IMR-90 (cell line): Measurements from ENCODE around the gene RNF133. TPM values are rescaled to one million over a fixed set of nuclear protein-coding genes. Genes with fewer than 3 reads are reported as not detected.

Experiments used
- ATAC-seq: fragments of 200-7000 bp; cut with Tn5 transposase; 2 replicates; pipeline ENCODE4 v1.9.1; 2020; ENCODE audit warnings: low read depth, mild to moderate bottlenecking, moderate library complexity
- BruUV-seq: library from RNA; stranded (reverse); fragments of 400-500 nt; replicated peaks from 2 replicates; lab custom pipeline; 2021; lab: Mats Ljungman, UMichigan
- CTCF ChIA-PET: fragments of 300-600 bp; formaldehyde crosslinking; extraction: SDS; loops from one replicate; lab custom pipeline; 2021; ENCODE audit warnings: antibody characterized with exemption; lab: Yijun Ruan, JAX
- POLR2A ChIA-PET: fragments of 300-600 bp; sonication (Branson Sonifier 250); formaldehyde crosslinking; loops from one replicate; lab custom pipeline; 2022; ENCODE audit warnings: antibody characterized with exemption; ENCODE audit not compliant: unreplicated experiment; lab: Charles Lee
- DNase-seq: peaks from one replicate; pipeline ENCODE4 v3.0.0; 2013
- H2AFZ ChIP-seq: replicated peaks from 2 replicates; pipeline ENCODE3; 2013; ENCODE audit warnings: low read length, mild to moderate bottlenecking; ENCODE audit not compliant: poor library complexity
- H2AK5ac ChIP-seq: 2 replicates; pipeline ENCODE4 v1.6.1; 2013; ENCODE audit warnings: low read depth, low read length, inconsistent platforms
- H2AK9ac ChIP-seq: replicated peaks from 2 replicates; pipeline ENCODE3; 2013; ENCODE audit warnings: mild to moderate bottlenecking, low read depth, low read length, moderate library complexity; ENCODE audit not compliant: poor library complexity
- H2BK120ac ChIP-seq: 2 replicates; pipeline ENCODE4 v1.6.1; 2013; ENCODE audit warnings: low read depth, low read length, inconsistent platforms
- H2BK15ac ChIP-seq: 3 replicates; pipeline ENCODE4 v1.6.1; 2013; ENCODE audit warnings: low read depth, low read length, inconsistent platforms
- H2BK20ac ChIP-seq: 2 replicates; pipeline ENCODE4 v1.6.1; 2013; ENCODE audit warnings: low read depth, mild to moderate bottlenecking, inconsistent platforms, low read length, moderate library complexity
- H2BK5ac ChIP-seq: 2 replicates; pipeline ENCODE4 v1.6.1; 2013; ENCODE audit warnings: mild to moderate bottlenecking, low read depth, low read length, inconsistent platforms; ENCODE audit not compliant: poor library complexity, severe bottlenecking
- H3K14ac ChIP-seq: replicated peaks from 2 replicates; pipeline ENCODE4 v1.6.1; 2013; ENCODE audit warnings: low read depth, low read length, inconsistent platforms
- H3K18ac ChIP-seq: 2 replicates; pipeline ENCODE4 v1.6.1; 2013; ENCODE audit warnings: low read depth, low read length, control low read depth
- H3K23ac ChIP-seq: 2 replicates; pipeline ENCODE4 v1.6.1; 2013; ENCODE audit warnings: low read depth, low read length, inconsistent platforms
- H3K27ac ChIP-seq: 2 replicates; pipeline ENCODE4 v1.5.1; 2013; ENCODE audit warnings: mild to moderate bottlenecking, control low read depth, low read length; ENCODE audit not compliant: insufficient read depth
- H3K27me3 ChIP-seq: 2 replicates; pipeline ENCODE4 v1.6.1; 2013; ENCODE audit warnings: low read length; ENCODE audit not compliant: control insufficient read depth, insufficient read depth
- H3K36me3 ChIP-seq: 2 replicates; pipeline ENCODE4 v1.6.1; 2013; ENCODE audit warnings: low read length, mixed read lengths; ENCODE audit not compliant: control insufficient read depth, insufficient read depth
- H3K4ac ChIP-seq: 2 replicates; pipeline ENCODE4 v1.6.1; 2013; ENCODE audit warnings: low read depth, low read length, inconsistent platforms
- H3K4me1 ChIP-seq: 2 replicates; pipeline ENCODE4 v1.6.1; 2013; ENCODE audit warnings: low read length, mixed read lengths; ENCODE audit not compliant: control insufficient read depth, insufficient read depth
- H3K4me2 ChIP-seq: 2 replicates; pipeline ENCODE4 v1.6.1; 2013; ENCODE audit warnings: low read depth, mild to moderate bottlenecking, control low read depth, low read length, moderate library complexity
- H3K4me3 ChIP-seq: 2 replicates; pipeline ENCODE4 v1.5.1; 2013; ENCODE audit warnings: low read depth, mild to moderate bottlenecking, control low read depth, low read length, moderate library complexity; ENCODE audit not compliant: insufficient read depth
- H3K56ac ChIP-seq: 2 replicates; pipeline ENCODE4 v1.6.1; 2013; ENCODE audit warnings: low read length, inconsistent platforms; ENCODE audit not compliant: insufficient read depth; ENCODE audit errors: extremely low read depth
- H3K79me1 ChIP-seq, 2 experiments: 2 replicates each; pipeline ENCODE4 v1.6.1; 2013; ENCODE audit warnings: low read length in 2 of 2, inconsistent platforms in 1 of 2, low read depth in 1 of 2
- H3K9ac ChIP-seq: 2 replicates; pipeline ENCODE4 v1.6.1; 2013; ENCODE audit warnings: low read depth, low read length, control low read depth
- H3K9me1 ChIP-seq: 2 replicates; pipeline ENCODE4 v1.6.1; 2013; ENCODE audit warnings: low read length, inconsistent platforms; ENCODE audit not compliant: insufficient read depth
- H3K9me3 ChIP-seq: 2 replicates; pipeline ENCODE4 v1.6.1; 2013; ENCODE audit warnings: low read length; ENCODE audit not compliant: control insufficient read depth, insufficient read depth
- H4K20me1 ChIP-seq: 2 replicates; pipeline ENCODE4 v1.6.1; 2013; ENCODE audit warnings: low read length, inconsistent platforms; ENCODE audit not compliant: insufficient read depth
- H4K5ac ChIP-seq: 2 replicates; pipeline ENCODE4 v1.6.1; 2013; ENCODE audit warnings: mild to moderate bottlenecking, low read depth, low read length, control low read depth
- H4K8ac ChIP-seq, 2 experiments: 2 replicates each; pipeline ENCODE4 v1.6.1; 2013; ENCODE audit warnings: low read depth in 2 of 2, low read length in 2 of 2, control low read depth in 1 of 2, inconsistent platforms in 1 of 2
- H4K91ac ChIP-seq: 2 replicates; pipeline ENCODE4 v1.6.1; 2013; ENCODE audit warnings: low read depth, low read length, inconsistent platforms; ENCODE audit not compliant: insufficient read depth
- BHLHE40 ChIP-seq: fragments of 150-350 bp; IDR thresholded peaks from 2 replicates; pipeline ENCODE4 v1.6.1; 2016; ENCODE audit warnings: mild to moderate bottlenecking, low read depth, low read length
- CEBPB ChIP-seq: IDR thresholded peaks from 2 replicates; pipeline ENCODE4 v1.6.1; 2012; ENCODE audit warnings: low read depth, low read length, improper control_type of control experiment
- ELK1 ChIP-seq: fragments of 150-350 bp; IDR thresholded peaks from 2 replicates; pipeline ENCODE4 v1.6.1; 2016; ENCODE audit warnings: low read depth, mild to moderate bottlenecking, low read length, moderate library complexity, borderline replicate concordance
- FOS ChIP-seq: fragments of 150-350 bp; IDR thresholded peaks from 2 replicates; pipeline ENCODE4 v1.6.1; 2016; ENCODE audit warnings: low read depth, low read length
- MAFK ChIP-seq: IDR thresholded peaks from 2 replicates; pipeline ENCODE4 v1.6.1; 2012; ENCODE audit warnings: low read depth, low read length, improper control_type of control experiment
- MAZ ChIP-seq: IDR thresholded peaks from 2 replicates; pipeline ENCODE4 v1.6.1; 2012; ENCODE audit warnings: low read depth, mild to moderate bottlenecking, low read length, improper control_type of control experiment, moderate library complexity, borderline replicate concordance
- MXI1 ChIP-seq: IDR thresholded peaks from 2 replicates; pipeline ENCODE4 v1.6.1; 2012; ENCODE audit warnings: low read depth, mild to moderate bottlenecking, low read length, moderate library complexity, borderline replicate concordance
- NFE2L2 ChIP-seq: fragments of 150-350 bp; IDR thresholded peaks from 2 replicates; pipeline ENCODE4 v1.6.1; 2016; ENCODE audit warnings: low read depth, mild to moderate bottlenecking, low read length
- POLR2A ChIP-seq: IDR thresholded peaks from 2 replicates; pipeline ENCODE4 v1.6.1; 2012; ENCODE audit warnings: mild to moderate bottlenecking, low read depth, low read length
- RAD21 ChIP-seq: IDR thresholded peaks from 2 replicates; pipeline ENCODE4 v1.6.1; 2012; ENCODE audit warnings: low read length, improper control_type of control experiment
- RCOR1 ChIP-seq: IDR thresholded peaks from 2 replicates; pipeline ENCODE4 v1.6.1; 2012; ENCODE audit warnings: mild to moderate bottlenecking, low read length, improper control_type of control experiment; ENCODE audit not compliant: insufficient replicate concordance
- RFX5 ChIP-seq: IDR thresholded peaks from 2 replicates; pipeline ENCODE4 v1.8.0; 2012; ENCODE audit warnings: low read depth, mild to moderate bottlenecking, low read length, moderate library complexity
- SMC3 ChIP-seq: fragments of 150-350 bp; IDR thresholded peaks from 2 replicates; pipeline ENCODE4 v1.6.1; 2016; ENCODE audit warnings: low read depth, mild to moderate bottlenecking, antibody characterized with exemption, low read length, moderate library complexity
- WGBS, 2 experiments: methylation state at CpG; one replicate each; pipeline versions ENCODE4 v1.1.5 to v1.1.7; 2013; ENCODE audit warnings: missing lambda C conversion rate in 2 of 2; ENCODE audit not compliant: insufficient read length in 1 of 2; ENCODE audit errors: extremely low coverage in 2 of 2; 5-methylcytosine and 5-hydroxymethylcytosine counted together
- dilution Hi-C: fragments of 300-500 bp; cut with HindIII; formaldehyde crosslinking; loops from one replicate; pipeline ENCODE4 v1.14.3; 2018; ENCODE audit warnings: low sequenced_read_pairs; ENCODE audit not compliant: unreplicated experiment
- in situ Hi-C: fragments of 300-500 bp; cut with MboI; formaldehyde crosslinking; loops from 3 replicates; pipeline ENCODE4 v1.14.3; 2019; ENCODE audit warnings: low sequenced_read_pairs, inconsistent platforms, mixed read lengths
- intact Hi-C: fragments of 100-400 bp; cut with micrococcal nuclease; formaldehyde crosslinking; loops from 2 replicates; pipeline ENCODE4 v1.10.0; 2022
- polyA plus RNA-seq, 3 experiments: library from polyadenylated mRNA; depleted of rRNA; stranded (reverse); fragments of >200 nt; gene quantifications; 2 replicates each; pipeline ENCODE4 v1.2.3, GENCODE V29; 2012; ENCODE audit warnings: low replicate concordance in 1 of 3
- total RNA-seq: library from RNA; depleted of rRNA; stranded (reverse); fragments of >200 nt; gene quantifications from 2 replicates; pipeline ENCODE4 v1.2.3, GENCODE V29; 2012
- TF ChIP-seq, protein P1 (sequence below): conservative IDR thresholded peaks from 2 replicates; pipeline ENCODE4 v1.5.1; 2012; ENCODE audit warnings: mild to moderate bottlenecking, low read depth, low read length, improper control_type of control experiment

RNF133 gene
- total and polyA plus RNA-seq, 2 of the 4 experiments (the other 2 are of a cell fraction): not detected

- no peaks in the 10 kb centered on the region for H3K27me3 ChIP-seq
- no peak overlapping the region for H2BK120ac ChIP-seq
- no peak overlapping the region for H3K23ac ChIP-seq
- H3K56ac ChIP-seq: no peak overlapping the region
- WGBS, 2 experiments: no CpG with 5 or more reads among the region's 2 CpGs
- no peak overlapping the region for H2AK9ac ChIP-seq
- ChIA-PET CTCF (no interaction called here), POLR2A (no interaction called here)
- H3K36me3 ChIP-seq: no peaks in the 10 kb centered on the region
- H2BK20ac ChIP-seq: no peak overlapping the region
- intact Hi-C loops: no loop called here
- no peaks in the 10 kb centered on the region for H4K20me1 ChIP-seq
- no peak overlapping the region for H3K27ac ChIP-seq
- H3K9me3 ChIP-seq: peaks cover 15% of the 10 kb centered on the region
- dilution Hi-C loops: no loop called here
- BruUV-seq: no TSS peak
- H3K4me1 ChIP-seq: no peaks in the 10 kb centered on the region
- no peak overlapping the region for H3K4me3 ChIP-seq
- H3K9ac ChIP-seq: no peak overlapping the region
- ATAC-seq (no peak), DNase-seq (no peak)
- no peak overlapping the region for H2AFZ ChIP-seq
- H4K8ac ChIP-seq: no peak overlapping the region
- no peak overlapping the region for H4K5ac ChIP-seq
- H3K79me1 ChIP-seq: no peaks in the 10 kb centered on the region
- no peak overlapping the region for H3K4ac ChIP-seq
- no peak overlapping the region for H3K4me2 ChIP-seq
- H4K91ac ChIP-seq: no peak overlapping the region
- in situ Hi-C loops: no loop called here
- no peak overlapping the region for H2AK5ac ChIP-seq
- TF ChIP-seq MAZ (no peak), MXI1 (no peak), RCOR1 (no peak), MAFK (no peak), RAD21 (no peak), BHLHE40 (no peak), SMC3 (no peak), RFX5 (no peak), CEBPB (no peak), POLR2A (no peak), ELK1 (no peak), FOS (no peak), NFE2L2 (no peak)
- TF ChIP-seq, protein P1, sequence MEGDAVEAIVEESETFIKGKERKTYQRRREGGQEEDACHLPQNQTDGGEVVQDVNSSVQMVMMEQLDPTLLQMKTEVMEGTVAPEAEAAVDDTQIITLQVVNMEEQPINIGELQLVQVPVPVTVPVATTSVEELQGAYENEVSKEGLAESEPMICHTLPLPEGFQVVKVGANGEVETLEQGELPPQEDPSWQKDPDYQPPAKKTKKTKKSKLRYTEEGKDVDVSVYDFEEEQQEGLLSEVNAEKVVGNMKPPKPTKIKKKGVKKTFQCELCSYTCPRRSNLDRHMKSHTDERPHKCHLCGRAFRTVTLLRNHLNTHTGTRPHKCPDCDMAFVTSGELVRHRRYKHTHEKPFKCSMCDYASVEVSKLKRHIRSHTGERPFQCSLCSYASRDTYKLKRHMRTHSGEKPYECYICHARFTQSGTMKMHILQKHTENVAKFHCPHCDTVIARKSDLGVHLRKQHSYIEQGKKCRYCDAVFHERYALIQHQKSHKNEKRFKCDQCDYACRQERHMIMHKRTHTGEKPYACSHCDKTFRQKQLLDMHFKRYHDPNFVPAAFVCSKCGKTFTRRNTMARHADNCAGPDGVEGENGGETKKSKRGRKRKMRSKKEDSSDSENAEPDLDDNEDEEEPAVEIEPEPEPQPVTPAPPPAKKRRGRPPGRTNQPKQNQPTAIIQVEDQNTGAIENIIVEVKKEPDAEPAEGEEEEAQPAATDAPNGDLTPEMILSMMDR: no peak
- H3K18ac ChIP-seq: no peak overlapping the region
- no peak overlapping the region for H2BK5ac ChIP-seq
- no peaks in the 10 kb centered on the region for H3K9me1 ChIP-seq
- no peak overlapping the region for H2BK15ac ChIP-seq
- no peak overlapping the region for H3K14ac ChIP-seq
These were observed 4.2 kb downstream of the RNF133 start for GRCh38 chr7:122694697-122695096.
